Stomach (tissue), 4 donors: ENCODE measurements around the gene SPATA31C1.

Source experiments
- POLR2AphosphoS5 ChIP-seq, 3 donors: sonication (generic); formaldehyde crosslinking; IDR thresholded peaks; one replicate each; pipeline ENCODE4 v1.6.1; 2016; ENCODE audit warnings: antibody characterized with exemption in 3 of 3
- TF ChIP-seq, protein P1 (sequence below), 7 experiments: fragments of 450-650 bp in 4 of 7; fragments of 200-600 bp in 3 of 7; sonication (generic) in 3 of 7; IDR thresholded peaks; one replicate each; pipeline ENCODE4 v1.5.1; 2016 to 2019; ENCODE audit warnings: antibody characterized with exemption in 7 of 7, control low read depth in 2 of 7, mild to moderate bottlenecking in 1 of 7

- TF ChIP-seq, protein P1, sequence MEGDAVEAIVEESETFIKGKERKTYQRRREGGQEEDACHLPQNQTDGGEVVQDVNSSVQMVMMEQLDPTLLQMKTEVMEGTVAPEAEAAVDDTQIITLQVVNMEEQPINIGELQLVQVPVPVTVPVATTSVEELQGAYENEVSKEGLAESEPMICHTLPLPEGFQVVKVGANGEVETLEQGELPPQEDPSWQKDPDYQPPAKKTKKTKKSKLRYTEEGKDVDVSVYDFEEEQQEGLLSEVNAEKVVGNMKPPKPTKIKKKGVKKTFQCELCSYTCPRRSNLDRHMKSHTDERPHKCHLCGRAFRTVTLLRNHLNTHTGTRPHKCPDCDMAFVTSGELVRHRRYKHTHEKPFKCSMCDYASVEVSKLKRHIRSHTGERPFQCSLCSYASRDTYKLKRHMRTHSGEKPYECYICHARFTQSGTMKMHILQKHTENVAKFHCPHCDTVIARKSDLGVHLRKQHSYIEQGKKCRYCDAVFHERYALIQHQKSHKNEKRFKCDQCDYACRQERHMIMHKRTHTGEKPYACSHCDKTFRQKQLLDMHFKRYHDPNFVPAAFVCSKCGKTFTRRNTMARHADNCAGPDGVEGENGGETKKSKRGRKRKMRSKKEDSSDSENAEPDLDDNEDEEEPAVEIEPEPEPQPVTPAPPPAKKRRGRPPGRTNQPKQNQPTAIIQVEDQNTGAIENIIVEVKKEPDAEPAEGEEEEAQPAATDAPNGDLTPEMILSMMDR (IDR thresholded peaks at IDR 0.05), result no peak
- no peak for TF ChIP-seq POLR2AphosphoS5 (IDR thresholded peaks at IDR 0.05)
These were observed 42.3 kb downstream of the SPATA31C1 start for GRCh38 chr9:87959916-87960581.
